Endothelial cell of umbilical vein (primary cell): ENCODE data around the gene ACAA1. TPM values are rescaled to one million over a fixed set of nuclear protein-coding genes. Genes with fewer than 3 reads are reported as not detected.

Source experiments
- BruUV-seq: library from RNA; stranded (reverse); fragments of 400-500 nt; replicated peaks from 2 replicates; lab custom pipeline; 2021; lab: Mats Ljungman, UMichigan
- CTCF ChIA-PET: fragments of 300-600, 350-600 bp; sonication (Branson Sonifier 250); formaldehyde crosslinking; loops from one replicate; lab custom pipeline; 2021; ENCODE audit warnings: antibody characterized with exemption, inconsistent platforms; lab: Charles Lee
- POLR2A ChIA-PET: fragments of 300-600, 350-600 bp; sonication (Branson Sonifier 250); formaldehyde crosslinking; loops from one replicate; lab custom pipeline; 2021; ENCODE audit warnings: antibody characterized with exemption, inconsistent platforms; lab: Charles Lee
- DNase-seq: peaks from one replicate; pipeline ENCODE4 v3.0.0-alpha.2; 2011; ENCODE audit warnings: low read depth, low spot score
- FAIRE-seq: peaks from 2 replicates; lab custom pipeline; 2011; peaks lifted over from hg19 to GRCh38; lab: Jason Lieb, UNC
- H2AFZ ChIP-seq: 2 replicates; pipeline ENCODE4 v1.6.0; 2012; ENCODE audit warnings: low read depth, low read length, control low read depth, inconsistent platforms
- H3K27ac ChIP-seq: 2 replicates; pipeline ENCODE4 v1.5.1; 2011; ENCODE audit warnings: low read depth, mild to moderate bottlenecking, control low read depth, low read length, moderate library complexity; ENCODE audit not compliant: insufficient read depth
- H3K27me3 ChIP-seq, 2 experiments: 2 replicates each; pipeline versions ENCODE4 v1.6.0 to v1.6.1; 2011; ENCODE audit warnings: low read length in 2 of 2, mixed read lengths in 1 of 2; ENCODE audit not compliant: control insufficient read depth in 2 of 2, insufficient read depth in 2 of 2
- H3K36me3 ChIP-seq, 2 experiments: 2 replicates in 1 of 2; 3 replicates in 1 of 2; pipeline ENCODE4 v1.5.1; 2011; ENCODE audit warnings: low read length in 2 of 2, mild to moderate bottlenecking in 1 of 2, moderate library complexity in 1 of 2; ENCODE audit not compliant: control insufficient read depth in 2 of 2, insufficient read depth in 2 of 2; ENCODE audit errors: extremely low read depth in 1 of 2
- H3K4me1 ChIP-seq: 3 replicates; pipeline ENCODE4 v1.5.1; 2011; ENCODE audit warnings: mild to moderate bottlenecking, low read length; ENCODE audit not compliant: control insufficient read depth, insufficient read depth; ENCODE audit errors: extremely low read depth
- H3K4me2 ChIP-seq: 2 replicates; pipeline ENCODE4 v1.6.1; 2011; ENCODE audit warnings: low read length, control low read depth, mixed read lengths; ENCODE audit not compliant: insufficient read depth
- H3K4me3 ChIP-seq, 3 experiments: fragments of 200-600 bp in 1 of 3; sonication (generic), shearing (Covaris generic) in 1 of 3; replicated peaks in 1 of 3; 2 replicates each; pipeline ENCODE4 v1.5.1; 2011 to 2016; ENCODE audit warnings: control low read depth in 3 of 3, low read length in 3 of 3, mild to moderate bottlenecking in 2 of 3, inconsistent platforms in 1 of 3, low read depth in 1 of 3, moderate library complexity in 1 of 3; ENCODE audit not compliant: insufficient read depth in 1 of 3
- H3K79me2 ChIP-seq: 2 replicates; pipeline ENCODE4 v1.6.0; 2012; ENCODE audit warnings: low read length, inconsistent platforms; ENCODE audit not compliant: control insufficient read depth, insufficient read depth
- H3K9ac ChIP-seq: replicated peaks from 2 replicates; pipeline ENCODE3; 2011; ENCODE audit warnings: low read length, control low read depth; ENCODE audit not compliant: insufficient read depth; ENCODE audit errors: extremely low read depth
- H3K9me1 ChIP-seq: replicated peaks from 3 replicates; pipeline ENCODE4 v1.6.0; 2011; ENCODE audit warnings: mild to moderate bottlenecking, low read length; ENCODE audit not compliant: control insufficient read depth, insufficient read depth; ENCODE audit errors: extremely low read depth
- H3K9me3 ChIP-seq: replicated peaks from 2 replicates; pipeline ENCODE4 v1.5.1; 2012; ENCODE audit warnings: low read length, inconsistent platforms; ENCODE audit not compliant: control insufficient read depth, insufficient read depth
- H4K20me1 ChIP-seq: replicated peaks from 2 replicates; pipeline ENCODE3; 2011; ENCODE audit warnings: mild to moderate bottlenecking, low read length; ENCODE audit not compliant: control insufficient read depth, insufficient read depth; ENCODE audit errors: extremely low read depth
- EZH2 ChIP-seq: IDR thresholded peaks from 2 replicates; pipeline ENCODE4 v1.6.1; 2012; ENCODE audit warnings: borderline replicate concordance, low read depth, mild to moderate bottlenecking, moderate library complexity, low read length, inconsistent platforms; ENCODE audit not compliant: severe bottlenecking
- FOS ChIP-seq: IDR thresholded peaks from 2 replicates; pipeline ENCODE4 v1.6.1; 2011; ENCODE audit warnings: mild to moderate bottlenecking, low read length, moderate library complexity, borderline replicate concordance; ENCODE audit not compliant: insufficient read depth
- GATA2 ChIP-seq: IDR thresholded peaks from 2 replicates; pipeline ENCODE4 v1.7.0; 2011; ENCODE audit warnings: low read depth, mild to moderate bottlenecking, moderate library complexity, mixed read lengths, low read length; ENCODE audit not compliant: insufficient read length, insufficient read depth
- JUN ChIP-seq: IDR thresholded peaks from 2 replicates; pipeline ENCODE4 v1.6.1; 2011; ENCODE audit warnings: borderline replicate concordance, low read depth; ENCODE audit not compliant: insufficient read length, insufficient read depth
- MYC ChIP-seq: IDR thresholded peaks from one replicate; pipeline ENCODE4 v1.6.1; 2011; ENCODE audit warnings: mild to moderate bottlenecking, low read depth, low read length
- POLR2A ChIP-seq: IDR thresholded peaks from 2 replicates; pipeline ENCODE4 v1.6.1; 2012; ENCODE audit warnings: low read depth, mild to moderate bottlenecking, control low read depth, low read length
- POLR2AphosphoS5 ChIP-seq: IDR thresholded peaks from 2 replicates; pipeline ENCODE4 v1.6.1; 2012; ENCODE audit warnings: low read depth, mild to moderate bottlenecking, control low read depth, low read length, moderate library complexity; ENCODE audit not compliant: insufficient read depth
- dilution Hi-C: fragments of 300-500 bp; cut with MboI; formaldehyde crosslinking; loops from one replicate; pipeline ENCODE4 v1.15.0; 2019; ENCODE audit warnings: low sequenced_read_pairs; ENCODE audit not compliant: extremely low pct_ligation_motif_present
- intact Hi-C: fragments of 100-400 bp; cut with micrococcal nuclease; formaldehyde crosslinking; loops from one replicate; pipeline ENCODE4 v1.10.0; 2022
- polyA plus RNA-seq, 4 experiments: library from polyadenylated mRNA; depleted of rRNA in 3 of 4; stranded (reverse) in 3 of 4; unstranded in 1 of 4; fragments of >200 nt; gene quantifications; 2 replicates each; pipeline versions ENCODE4 v1.2.1 to v1.2.3, GENCODE V29; 2011 to 2012; ENCODE audit warnings: missing spikeins in 1 of 4
- total RNA-seq: library from RNA; stranded (reverse); gene quantifications from 2 replicates; pipeline ENCODE4 v1.2.3, GENCODE V29; 2021
- TF ChIP-seq, protein P1 (sequence below): IDR thresholded peaks from 2 replicates; pipeline ENCODE4 v1.6.1; 2011; ENCODE audit not compliant: insufficient read depth, insufficient read length
- TF ChIP-seq, protein P2 (sequence below), 2 donors: IDR thresholded peaks; 1 replicate in 1 of 2; 2 replicates in 1 of 2; pipeline ENCODE4 v1.5.1; 2011; ENCODE audit warnings: low read length in 2 of 2, mild to moderate bottlenecking in 2 of 2, moderate library complexity in 2 of 2, control low read depth in 1 of 2, inconsistent platforms in 1 of 2, low read depth in 1 of 2; ENCODE audit not compliant: insufficient read depth in 1 of 2; ENCODE audit errors: extremely low read depth in 1 of 2

The ACAA1 gene
- total and polyA plus RNA-seq, 2 donors (not counting 3 experiments of a cell fraction or from before 2014, with no cell fraction given): 52.1 to 53.8 TPM

DNA sequence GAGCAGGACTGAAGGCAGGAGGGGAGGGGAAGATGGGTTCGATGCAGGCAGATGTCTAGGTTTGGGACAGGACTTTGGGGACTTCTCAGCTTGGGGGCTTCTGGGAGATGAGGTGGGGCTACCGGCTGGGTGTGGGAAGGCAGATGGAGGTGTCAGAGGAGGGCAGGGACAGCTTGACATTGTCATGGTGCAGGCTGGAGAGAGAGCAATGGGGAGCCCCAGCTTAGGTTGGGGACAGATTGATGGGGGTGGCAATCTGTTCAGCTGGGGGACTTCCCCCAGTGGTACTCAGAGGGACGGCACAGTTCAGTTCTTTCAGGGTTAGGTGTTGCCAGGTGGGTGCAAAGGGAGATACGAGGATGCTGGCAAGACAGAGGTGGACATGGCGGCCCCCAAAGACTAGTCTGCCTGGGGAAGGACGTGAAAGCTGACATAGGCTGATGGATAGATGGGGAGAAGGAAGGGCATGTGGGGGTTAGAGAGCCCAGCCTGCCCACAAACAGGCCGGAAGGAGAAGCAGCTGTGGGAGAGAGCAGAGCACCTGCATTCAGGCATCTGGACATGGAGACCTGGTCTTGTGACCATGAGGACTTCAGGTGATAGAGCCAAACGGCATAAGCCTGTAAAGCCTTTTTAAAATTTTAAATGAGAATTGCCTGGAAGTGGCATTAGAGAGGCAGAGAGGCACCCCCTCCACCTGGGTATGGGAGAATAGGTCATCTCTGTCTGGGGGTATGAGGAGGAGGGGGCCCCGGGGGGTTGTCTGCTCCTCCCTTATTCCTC is 21.1 kb downstream of the ACAA1 start:
- DNase-seq: no peak
- ChIA-PET POLR2A (interaction anchor here (0.7 kb wide), 1 partner anchor 64 kb away, joined by 3 read pairs; no protein-coding TSS in a partner anchor), CTCF (interaction anchor here (0.8 to 4.8 kb wide), 6 partner anchors 9 to 364 kb away, joined by 3 to 52 read pairs (median 9); no protein-coding TSS in a partner anchor)
- Histone ChIP-seq H3K36me3 (no peaks in the 10 kb centered on the region), H3K4me3 (no peak overlapping the region), H2AFZ (no peak overlapping the region), H3K27ac (no peak overlapping the region), H3K79me2 (no peaks in the 10 kb centered on the region), H3K27me3 (no peaks in the 10 kb centered on the region), H4K20me1 (no peaks in the 10 kb centered on the region), H3K9me1 (no peaks in the 10 kb centered on the region), H3K9ac (no peak overlapping the region), H3K4me2 (no peak overlapping the region), H3K4me1 (no peaks in the 10 kb centered on the region), H3K9me3 (no peaks in the 10 kb centered on the region)
- dilution Hi-C loops: no loop called here
- intact Hi-C loops: loop anchor here (5.0 kb wide), 1 partner anchor 181 kb away; no protein-coding TSS in a partner anchor
- no TSS peak for BruUV-seq
- no peak for FAIRE-seq
- no peak for TF ChIP-seq FOS
- TF ChIP-seq, protein P1, sequence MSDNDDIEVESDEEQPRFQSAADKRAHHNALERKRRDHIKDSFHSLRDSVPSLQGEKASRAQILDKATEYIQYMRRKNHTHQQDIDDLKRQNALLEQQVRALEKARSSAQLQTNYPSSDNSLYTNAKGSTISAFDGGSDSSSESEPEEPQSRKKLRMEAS: no peak
- TF ChIP-seq MYC: no peak

DNA sequence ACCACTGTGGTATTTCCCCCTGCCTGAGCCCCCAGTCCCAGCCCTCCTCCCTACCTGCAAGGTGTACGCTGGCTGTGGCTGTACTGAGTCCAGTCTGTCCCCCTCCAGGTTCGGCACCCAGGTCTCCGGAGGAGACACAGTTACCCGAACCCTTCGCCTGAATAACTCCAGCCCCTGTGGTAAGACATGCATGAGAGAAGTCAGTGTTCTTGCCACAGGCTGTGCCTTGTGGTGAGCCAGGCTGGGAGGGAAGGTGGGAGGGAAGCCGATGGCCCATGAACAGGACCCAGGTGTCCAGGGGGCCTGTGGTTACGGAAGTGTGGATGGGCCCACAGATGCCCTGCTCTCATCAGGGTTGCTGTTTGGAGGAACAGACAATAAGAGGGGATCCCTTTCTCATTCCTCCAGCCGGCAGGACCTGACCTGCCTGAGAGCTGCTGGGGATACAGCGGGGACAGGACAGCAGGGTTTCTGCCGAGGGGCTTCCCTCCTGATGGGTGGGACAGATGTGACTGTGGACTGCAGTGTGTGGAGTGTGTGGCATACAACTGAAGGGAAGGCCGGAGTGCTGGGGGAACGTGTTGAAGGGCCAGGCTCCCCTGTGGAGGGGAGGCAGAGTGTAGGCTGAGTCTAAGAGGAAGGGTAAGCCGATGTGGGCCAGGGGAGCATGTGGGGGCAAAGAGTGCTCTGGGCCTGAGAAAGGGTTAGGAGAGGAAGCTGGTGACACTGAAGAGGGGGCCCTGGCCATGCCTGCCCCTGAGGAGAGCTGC is 21.9 kb downstream of the ACAA1 start:
- BruUV-seq: no TSS peak
- ChIA-PET POLR2A (no interaction called here), CTCF (interaction anchor here (1.6 to 4.8 kb wide), 3 partner anchors 132 to 229 kb away, joined by 3 to 52 read pairs (median 6); no protein-coding TSS in a partner anchor)
- H3K9me1 ChIP-seq: no peaks in the 10 kb centered on the region
- dilution Hi-C loops (no loop called here), intact Hi-C loops (loop anchor here (5.0 kb wide), 1 partner anchor 182 kb away; no protein-coding TSS in a partner anchor)
- no peaks in the 10 kb centered on the region for H3K27me3 ChIP-seq
- H3K27ac ChIP-seq: no peak overlapping the region
- no peaks in the 10 kb centered on the region for H4K20me1 ChIP-seq
- no peak overlapping the region for H2AFZ ChIP-seq
- no peaks in the 10 kb centered on the region for H3K36me3 ChIP-seq
- H3K9me3 ChIP-seq: no peaks in the 10 kb centered on the region
- FAIRE-seq (no peak), DNase-seq (no peak)
- no peak overlapping the region for H3K4me2 ChIP-seq
- H3K4me3 ChIP-seq: no peak overlapping the region
- no peak for TF ChIP-seq POLR2AphosphoS5
- TF ChIP-seq JUN: no peak
- no peak for TF ChIP-seq GATA2
- no peak for TF ChIP-seq FOS
- TF ChIP-seq EZH2: no peak
- TF ChIP-seq, protein P2, sequence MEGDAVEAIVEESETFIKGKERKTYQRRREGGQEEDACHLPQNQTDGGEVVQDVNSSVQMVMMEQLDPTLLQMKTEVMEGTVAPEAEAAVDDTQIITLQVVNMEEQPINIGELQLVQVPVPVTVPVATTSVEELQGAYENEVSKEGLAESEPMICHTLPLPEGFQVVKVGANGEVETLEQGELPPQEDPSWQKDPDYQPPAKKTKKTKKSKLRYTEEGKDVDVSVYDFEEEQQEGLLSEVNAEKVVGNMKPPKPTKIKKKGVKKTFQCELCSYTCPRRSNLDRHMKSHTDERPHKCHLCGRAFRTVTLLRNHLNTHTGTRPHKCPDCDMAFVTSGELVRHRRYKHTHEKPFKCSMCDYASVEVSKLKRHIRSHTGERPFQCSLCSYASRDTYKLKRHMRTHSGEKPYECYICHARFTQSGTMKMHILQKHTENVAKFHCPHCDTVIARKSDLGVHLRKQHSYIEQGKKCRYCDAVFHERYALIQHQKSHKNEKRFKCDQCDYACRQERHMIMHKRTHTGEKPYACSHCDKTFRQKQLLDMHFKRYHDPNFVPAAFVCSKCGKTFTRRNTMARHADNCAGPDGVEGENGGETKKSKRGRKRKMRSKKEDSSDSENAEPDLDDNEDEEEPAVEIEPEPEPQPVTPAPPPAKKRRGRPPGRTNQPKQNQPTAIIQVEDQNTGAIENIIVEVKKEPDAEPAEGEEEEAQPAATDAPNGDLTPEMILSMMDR (IDR thresholded peaks at IDR 0.05; ENCODE audit: extremely low read depth in 1 of 2, insufficient read depth in 1 of 2, low read depth in 1 of 2, low read length in 2 of 2): no peak
- TF ChIP-seq, protein P1: no peak
- no peak for TF ChIP-seq MYC
- TF ChIP-seq POLR2A: no peak
- no peak overlapping the region for H3K9ac ChIP-seq
- H3K79me2 ChIP-seq: no peaks in the 10 kb centered on the region
- H3K4me1 ChIP-seq: no peaks in the 10 kb centered on the region
